Activated CD4-positive, CD25-positive, alpha-beta regulatory T cell treated with anti-CD3 and anti-CD28 coated beads, Interleukin-2, amount 50 U/mL, for 24 hours (primary cell): ENCODE results near the gene ALG1.
"Not testable (repeated sequence)": the region's sequence is repeated elsewhere in the genome, so short reads cannot be mapped to it uniquely, and the experiment has no call there.

Source experiments
- ATAC-seq, 2 donors: fragments of 150-1000 bp; cut with Tn5 transposase; one replicate each; pipeline ENCODE4 v1.10.0; 2021; ENCODE audit warnings: mild to moderate bottlenecking in 1 of 2, moderate library complexity in 1 of 2

The ALG1 gene

DNA sequence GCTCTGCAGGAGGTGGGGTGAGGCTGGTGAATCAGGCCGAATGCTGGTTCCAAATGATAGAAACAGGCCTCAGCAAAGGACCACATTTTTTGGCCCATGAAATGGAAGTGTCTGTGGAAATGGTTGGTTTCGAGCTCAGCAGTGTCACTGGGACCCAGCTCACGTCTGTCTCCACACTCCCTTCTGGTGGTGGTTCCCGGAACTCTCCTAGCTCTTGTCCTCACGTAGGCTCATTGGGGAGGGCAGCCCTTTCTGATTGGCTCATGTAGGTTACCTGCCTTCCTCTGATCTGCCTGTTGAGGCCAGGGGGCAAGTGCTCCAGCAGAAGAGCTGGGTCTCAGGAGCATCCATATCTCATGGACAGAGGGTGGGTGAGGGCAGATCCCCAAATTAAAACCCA lies 4.0 kb downstream of the ALG1 start:
- no peak for ATAC-seq

DNA sequence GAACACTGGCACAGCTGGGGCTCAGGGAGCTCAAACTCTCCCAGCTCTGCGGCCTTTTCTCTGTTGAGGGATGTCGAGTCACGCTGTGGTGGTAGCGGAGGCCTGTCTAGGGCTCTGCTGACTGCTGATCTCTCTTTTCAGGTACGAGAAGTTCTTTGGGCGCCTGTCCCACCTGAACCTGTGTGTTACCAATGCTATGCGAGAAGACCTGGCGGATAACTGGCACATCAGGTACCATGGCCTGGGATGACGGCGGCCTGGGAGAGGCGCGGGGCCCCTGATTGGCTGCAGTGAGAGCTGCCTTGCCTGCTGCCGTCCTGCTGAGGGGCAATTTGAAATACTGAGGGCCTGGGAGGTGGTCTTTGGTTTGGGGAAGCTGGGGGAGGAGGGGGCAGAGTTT lies 5.7 kb downstream of the ALG1 start:
- no peak for ATAC-seq

DNA sequence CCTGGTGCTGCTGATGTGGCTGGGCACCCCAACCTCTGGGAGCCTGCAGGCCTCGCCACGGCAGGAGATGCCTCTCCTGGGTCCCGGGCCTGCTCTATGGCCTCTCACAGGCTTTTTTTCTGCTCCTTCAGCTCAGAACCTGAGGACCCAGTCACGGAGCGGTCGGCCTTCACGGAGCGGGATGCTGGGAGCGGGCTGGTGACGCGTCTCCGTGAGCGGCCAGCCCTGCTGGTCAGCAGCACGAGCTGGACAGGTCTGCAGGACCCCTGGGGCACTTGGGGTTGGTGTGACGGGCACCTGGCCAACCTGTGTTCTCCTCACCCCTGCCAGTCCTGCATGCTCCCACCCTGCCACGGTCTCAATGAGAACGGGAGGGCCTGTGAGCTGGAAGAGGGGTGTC lies 7.0 kb downstream of the ALG1 start:
- no peak for ATAC-seq

DNA sequence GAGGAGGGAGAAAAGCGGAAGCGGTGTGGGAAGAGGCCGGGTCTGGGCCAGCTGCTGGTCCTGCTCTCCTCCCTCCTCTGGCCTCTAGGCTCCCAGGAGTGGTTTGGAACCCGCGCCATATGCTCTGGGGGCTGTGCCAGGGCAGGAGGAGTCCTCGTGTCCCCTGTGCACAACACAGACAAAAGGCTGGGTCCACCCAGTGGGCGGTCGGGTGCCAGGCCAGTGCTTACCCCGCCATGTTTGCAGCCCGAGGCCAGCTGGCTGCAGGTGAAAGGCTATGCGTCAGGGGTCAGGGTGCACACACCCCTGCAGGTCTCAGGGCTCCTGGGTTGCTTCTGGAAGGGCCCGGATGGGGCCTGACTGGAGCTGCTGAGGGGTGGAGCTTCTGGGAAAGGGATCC lies 8.8 kb downstream of the ALG1 start:
- not testable (repeated sequence) for ATAC-seq

DNA sequence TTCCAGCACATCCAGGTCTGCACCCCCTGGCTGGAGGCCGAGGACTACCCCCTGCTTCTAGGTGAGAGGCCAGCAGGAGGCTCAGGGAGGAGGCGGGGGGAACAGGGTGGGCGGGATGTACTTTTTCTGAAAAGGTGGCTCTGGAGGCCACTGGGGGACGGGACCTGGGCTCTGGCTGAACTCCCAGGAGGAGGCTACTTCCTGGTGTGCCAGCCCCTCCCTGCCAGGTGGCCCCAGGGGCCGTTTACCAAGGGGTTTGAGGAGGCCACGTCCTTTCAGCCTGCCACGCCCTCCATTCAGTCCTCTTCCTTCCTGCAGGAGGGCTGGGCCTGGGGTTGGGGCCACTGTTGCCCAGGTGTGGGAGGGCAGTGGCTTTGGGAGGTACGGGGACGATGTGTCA lies 9.4 kb downstream of the ALG1 start:
- not testable (repeated sequence) for ATAC-seq

DNA sequence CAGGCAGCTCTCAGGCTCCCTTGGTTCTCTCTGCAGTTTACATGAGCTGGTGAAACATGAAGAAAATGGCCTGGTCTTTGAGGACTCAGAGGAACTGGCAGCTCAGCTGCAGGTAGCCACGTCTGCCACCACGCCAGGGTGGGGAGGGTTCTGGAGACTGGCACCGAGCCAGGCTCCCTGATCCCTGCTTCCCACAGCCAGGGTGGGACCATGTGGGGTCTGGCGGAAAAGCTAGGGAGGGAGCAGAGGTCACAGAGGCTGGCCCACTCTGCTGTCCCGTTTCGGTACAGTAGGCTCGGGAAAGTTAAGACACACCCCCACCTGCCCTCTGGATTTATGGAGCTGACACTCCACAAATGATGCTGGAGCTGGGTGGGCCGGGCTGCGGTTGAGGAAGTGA lies 12.0 kb downstream of the ALG1 start:
- not testable (repeated sequence) for ATAC-seq

DNA sequence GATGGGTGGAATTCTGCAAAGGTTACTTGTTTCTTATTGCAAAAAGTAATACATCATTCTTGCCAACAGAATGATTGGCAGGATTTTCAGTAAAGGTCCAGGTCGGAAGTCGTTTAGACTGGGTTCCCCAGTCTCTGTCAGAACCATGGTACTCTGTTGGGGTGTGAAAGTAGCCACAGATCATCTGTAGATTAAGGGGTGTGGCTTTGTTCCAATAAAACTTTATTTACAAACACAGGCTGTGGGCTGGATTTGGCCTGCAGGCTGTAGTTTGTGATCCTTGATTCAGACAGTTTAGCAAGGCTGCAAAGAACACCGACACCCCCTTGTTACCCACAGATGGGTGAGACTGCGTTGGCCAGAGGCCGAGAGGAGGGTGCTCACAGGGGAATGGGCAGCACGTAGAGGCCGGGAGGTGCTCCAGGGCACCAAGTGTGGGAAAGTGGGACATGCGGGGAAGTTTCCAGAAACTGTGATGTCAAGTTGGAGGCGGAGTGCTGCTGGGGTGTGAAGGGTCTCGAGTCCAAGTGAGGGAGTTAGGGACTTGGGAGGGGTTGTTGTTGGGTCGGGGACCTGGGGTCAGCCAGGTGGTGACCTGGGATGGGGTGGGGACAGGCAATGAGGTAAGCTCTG lies 12.6 kb downstream of the ALG1 start:
- ATAC-seq: not testable (repeated sequence)

DNA sequence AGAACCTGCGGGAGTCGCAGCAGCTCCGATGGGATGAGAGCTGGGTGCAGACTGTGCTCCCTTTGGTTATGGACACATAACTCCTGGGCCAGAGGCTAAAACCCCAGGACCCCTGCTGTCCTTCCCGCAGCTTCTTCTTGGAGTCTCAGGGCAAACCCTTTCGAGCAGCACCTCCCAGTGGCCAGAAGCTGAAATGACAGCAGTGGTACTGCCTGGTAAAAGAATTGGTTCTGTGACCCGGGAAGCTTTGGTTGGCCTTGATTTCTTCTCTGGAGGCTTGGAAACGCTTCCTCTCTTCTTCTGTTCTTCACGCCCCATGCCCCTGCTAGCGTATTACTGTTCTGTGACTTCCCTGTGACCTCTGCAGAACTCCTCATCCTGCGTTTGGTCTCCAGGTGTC lies 13.2 kb downstream of the ALG1 start:
- not testable (repeated sequence) for ATAC-seq

DNA sequence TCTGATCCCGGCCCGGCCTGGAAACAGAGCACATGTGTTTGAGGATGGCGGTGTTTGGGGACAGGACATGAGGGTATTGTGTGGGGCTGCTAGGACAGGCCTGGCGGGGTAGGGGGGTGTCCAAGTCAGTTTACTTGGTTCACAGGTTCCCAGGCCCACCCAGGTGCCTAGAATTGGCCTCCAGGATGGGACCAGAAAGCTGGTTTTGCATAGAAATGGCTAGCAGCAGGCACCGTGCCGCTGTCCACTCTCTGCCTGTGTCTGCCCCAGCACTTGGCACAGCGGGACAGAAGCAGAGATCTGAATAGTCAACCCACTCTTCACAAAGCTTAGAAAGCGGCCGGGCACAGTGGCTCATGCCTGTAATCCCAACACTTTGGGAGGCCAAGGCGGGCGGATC lies 14.1 kb downstream of the ALG1 start:
- not testable (repeated sequence) for ATAC-seq

DNA sequence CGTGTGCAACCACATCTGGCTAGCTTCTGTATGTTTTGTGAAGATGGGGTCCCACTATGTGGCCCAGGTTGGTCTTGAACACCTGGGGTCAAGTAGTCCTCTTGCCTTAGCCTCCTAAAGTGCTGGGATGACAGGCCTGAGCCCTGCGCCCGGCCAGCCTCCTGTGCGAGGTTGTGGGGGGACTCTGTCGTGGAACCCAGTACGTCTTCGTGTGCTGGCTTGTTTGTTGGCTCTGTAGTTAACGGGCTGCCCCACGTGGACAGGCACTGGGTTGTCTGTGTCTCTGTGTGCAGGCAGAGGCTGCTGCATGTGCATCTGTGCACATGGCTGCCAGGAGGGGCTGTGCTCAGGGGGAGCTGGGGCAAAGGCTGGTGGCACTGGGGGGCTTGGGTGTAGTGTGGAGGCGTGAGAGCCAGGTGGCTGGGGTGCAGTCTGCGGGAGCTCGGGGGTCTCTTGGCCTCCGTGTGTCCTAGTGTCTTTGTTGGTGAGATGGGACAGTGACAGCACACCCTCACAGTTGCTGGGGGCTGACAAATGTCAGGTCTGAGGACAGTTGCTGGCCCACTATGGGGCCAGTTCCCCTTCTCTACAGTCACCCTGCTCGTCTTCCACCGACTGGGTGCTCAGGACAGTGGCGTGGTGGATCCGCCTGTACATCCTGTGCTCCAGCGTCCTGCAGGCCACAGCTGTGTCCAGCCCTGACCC lies 16.6 kb downstream of the ALG1 start:
- not testable (repeated sequence) for ATAC-seq

DNA sequence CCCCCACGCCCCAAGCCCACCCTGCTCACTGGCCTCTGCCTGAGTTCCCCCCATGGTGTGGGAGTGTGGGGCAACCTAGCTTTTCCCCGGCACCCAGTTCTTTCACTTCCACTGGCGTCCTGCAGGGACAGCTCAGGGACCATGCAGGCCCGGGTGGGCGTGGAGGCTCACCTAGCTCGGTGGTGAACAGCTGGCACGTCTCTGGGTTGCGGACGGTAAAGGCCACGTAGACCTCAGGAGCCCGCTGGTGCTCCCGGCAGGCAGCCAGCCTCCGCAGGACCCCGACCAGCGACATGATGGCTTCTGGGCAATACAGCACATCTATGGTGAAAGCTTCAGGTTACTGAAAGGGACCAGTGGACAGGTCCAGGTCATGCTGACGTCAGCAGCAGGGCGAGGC lies 17.3 kb downstream of the ALG1 start:
- ATAC-seq: not testable (repeated sequence)

DNA sequence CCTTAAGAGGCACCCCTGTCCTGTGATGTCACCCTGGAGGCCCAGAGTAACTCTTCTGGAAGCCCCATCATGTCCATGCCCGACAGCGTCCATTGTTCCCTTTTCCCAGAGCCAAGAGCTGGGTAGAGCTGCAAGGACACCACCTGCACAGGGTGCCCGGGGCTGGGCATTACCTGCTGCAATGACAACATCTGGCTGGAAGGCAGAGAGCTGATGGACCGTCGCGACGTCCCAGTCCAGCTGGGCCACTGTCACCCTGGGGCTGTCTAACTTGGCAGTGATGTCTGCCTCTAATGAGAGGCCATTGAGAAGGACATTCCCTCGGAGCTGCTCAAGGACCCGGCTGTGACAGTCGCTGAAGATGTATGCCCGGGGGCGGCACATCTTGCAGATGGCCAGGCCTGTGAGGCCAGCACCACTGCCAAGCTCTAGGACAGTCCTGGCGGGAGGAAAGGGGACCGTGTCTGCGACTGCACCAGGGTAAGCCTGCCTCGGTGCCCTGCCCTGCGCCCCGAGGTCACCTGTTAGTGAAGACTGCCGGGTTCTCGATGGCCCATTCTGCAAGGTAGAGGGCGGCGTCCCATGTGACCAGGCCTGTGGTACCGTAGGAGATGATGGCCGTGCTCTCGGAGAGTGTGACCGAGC lies 18.4 kb downstream of the ALG1 start:
- not testable (repeated sequence) for ATAC-seq

DNA sequence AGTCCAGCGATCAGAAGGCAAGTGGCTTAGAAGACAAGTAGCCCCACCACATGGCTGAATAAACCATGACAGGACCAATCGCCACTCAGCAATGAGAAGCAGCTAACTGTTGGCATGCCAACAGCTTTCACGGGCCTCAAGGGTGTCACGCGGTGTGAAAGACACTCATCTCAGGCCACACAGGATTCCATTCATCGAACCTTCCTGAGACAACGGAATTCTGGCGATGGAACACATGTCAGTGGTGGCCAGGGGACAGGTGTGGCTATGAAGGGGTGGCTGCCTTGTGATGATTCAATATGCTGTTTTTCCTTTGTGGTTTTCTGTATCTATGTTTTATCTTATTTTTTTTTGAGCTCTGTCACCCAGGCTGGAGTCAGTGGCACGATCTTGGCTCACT lies 18.9 kb downstream of the ALG1 start:
- ATAC-seq: not testable (repeated sequence)

DNA sequence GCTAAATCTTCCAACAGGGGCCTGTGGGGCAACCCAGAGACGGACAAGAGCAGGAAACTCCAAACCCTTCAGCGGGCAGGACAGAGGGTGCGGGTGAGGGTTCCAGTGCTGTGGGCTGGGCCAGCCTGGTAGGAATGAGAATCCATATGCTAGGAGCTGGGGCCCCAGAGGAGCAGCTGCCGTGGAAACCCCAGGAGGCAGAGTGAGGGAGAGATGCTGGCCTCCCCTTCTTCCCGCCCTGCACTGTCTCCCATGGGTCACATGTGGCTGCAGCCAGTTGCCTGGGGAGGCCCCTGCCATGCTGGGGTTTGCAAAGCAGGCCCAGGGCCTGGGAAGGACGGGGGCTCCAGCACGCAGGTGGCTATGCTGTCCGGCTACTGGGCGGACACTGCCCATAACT lies 21.4 kb downstream of the ALG1 start:
- ATAC-seq: not testable (repeated sequence)

DNA sequence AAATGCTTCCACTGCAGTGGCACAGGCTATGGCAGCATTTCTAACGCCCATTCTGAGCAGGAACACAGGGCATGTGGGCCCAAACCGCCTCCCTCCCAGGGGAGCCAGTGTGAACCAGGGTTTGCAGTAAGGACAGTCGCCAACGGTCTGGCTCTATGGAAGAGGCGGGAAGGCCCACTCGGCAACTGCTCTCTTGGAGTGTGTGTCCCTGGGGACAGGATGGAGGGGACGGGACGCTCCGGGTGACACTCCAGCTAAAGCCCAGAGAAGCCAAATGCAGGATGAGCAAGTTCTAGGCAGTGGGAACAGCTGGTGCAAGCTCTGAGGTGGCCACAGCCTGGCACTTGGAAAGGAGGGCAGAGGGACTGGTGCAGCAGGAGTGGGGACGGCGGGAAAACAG lies 22.1 kb downstream of the ALG1 start:
- ATAC-seq: not testable (repeated sequence)

DNA sequence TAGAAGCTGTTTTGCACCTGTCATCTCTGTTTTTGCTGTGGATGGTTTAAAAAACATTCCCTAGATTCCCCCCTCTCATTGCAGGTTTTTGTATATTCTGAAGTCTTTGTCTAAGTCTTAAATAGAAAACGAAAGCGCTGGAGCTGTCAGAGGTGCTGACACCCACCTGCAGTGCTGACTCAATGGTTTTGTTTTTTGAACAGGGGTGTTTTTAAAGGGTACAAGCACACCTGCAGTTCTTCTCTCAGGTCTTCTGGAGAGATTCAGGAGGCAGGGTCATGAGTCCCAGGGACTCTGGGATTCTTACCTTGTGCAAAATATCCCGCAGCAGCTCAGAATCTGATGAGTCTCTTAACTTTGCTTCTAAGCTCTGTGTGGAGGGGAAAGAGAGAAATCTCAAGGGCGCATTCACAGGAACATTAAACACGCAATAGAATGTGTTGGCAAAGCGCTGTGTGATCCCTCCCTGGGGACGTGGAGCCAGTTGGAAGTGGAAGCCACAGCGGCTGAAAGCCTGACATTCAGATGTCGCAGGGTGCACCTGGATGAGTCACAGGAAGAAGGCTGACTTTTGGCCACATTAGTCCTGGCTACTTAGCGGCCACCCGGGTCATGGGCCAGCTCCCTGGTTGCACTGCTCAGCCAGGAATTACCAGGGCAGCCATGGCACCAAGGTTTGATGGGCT lies 23.6 kb downstream of the ALG1 start:
- not testable (repeated sequence) for ATAC-seq

DNA sequence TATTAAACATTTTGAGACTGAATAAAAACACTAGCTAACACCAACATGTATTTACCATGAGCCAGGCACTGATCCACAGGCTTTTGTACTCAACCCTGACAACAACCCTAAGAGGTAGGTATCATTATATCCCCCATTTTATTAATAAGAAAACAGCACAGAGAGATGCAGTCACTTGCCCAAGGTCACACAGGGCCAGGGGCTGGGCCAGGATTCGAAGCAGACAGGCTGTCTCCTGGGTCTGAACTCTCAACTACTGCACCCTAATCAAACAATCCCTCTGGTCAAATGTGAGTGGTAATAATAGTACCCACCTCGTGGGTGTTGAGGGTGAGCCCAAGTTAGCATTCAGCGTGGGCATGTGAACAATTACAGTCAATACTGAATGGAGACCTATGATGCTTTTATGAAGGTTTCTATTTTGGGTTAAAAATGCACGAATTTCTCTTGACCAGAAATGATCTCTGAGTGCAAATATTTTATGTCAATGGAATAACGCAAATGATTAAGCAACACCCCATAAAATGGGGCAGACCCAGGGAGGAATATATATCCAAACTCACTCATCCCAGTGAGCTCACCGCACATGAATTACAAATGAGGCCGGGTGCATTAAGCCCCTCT lies 24.9 kb downstream of the ALG1 start:
- ATAC-seq: not testable (repeated sequence)

DNA sequence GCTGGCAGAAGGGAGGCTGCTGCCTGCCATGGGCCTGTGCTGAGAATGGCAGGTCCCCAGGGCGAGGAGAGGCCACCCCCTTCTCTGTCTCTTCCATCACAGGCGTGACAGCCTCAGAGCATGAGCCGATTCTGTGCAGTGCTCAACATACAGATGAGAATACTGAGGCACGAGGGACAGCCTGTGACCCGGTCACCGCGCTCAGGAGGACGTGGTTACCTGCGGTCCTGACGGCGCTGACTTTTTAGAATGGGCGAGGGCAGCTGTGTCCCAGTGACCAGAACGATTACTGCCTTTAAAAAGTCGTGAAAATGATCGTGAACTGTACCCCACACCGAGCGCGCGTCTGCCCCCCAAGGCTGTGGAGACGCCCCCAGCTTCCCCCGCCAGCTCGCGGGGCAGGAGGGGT lies 25.4 kb downstream of the ALG1 start:
- ATAC-seq: not testable (repeated sequence)

DNA sequence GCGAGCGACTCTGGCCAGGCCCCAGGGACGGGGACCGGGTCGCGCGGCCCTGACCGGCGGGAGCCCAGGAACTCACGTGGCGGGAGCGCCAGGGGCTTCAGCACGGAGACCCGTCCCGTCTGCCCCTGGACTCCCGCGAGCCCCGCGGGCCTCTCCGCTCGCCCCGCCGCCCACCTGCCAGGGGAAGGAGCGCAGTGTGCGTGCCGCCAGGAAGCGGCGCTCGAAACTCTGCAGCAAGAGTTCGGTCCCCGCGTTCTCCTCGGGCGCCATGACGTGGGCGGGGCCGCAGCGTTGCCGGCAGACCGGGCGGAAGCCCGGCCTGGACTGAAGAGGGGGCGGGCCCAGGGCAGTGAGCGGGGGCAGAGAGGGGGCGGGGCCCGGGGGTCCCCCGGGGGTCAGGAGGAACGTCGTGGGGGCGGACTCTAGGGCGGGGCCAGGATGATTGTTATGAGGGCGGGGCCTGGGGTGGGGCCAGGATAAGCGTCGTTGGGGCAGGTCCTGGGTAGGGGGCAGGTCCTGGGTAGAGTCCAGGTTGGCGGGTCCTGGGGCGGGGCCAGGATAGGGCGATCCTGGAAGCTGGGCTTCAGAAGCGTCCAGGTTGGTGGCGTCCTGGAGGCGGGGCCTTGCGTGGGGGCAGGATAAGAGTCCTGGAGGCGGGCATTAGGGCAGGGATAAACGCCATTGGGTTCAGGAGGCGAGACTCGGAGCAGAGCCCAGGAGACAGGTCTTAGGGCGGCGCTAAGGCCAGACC lies 26.0 kb downstream of the ALG1 start, which contains the start of gene EEF2KMT:
TSS of gene EEF2KMT (minus strand) at position 326 of the 751 bp plus-strand sequence. CDS start at position 270, 56 bp downstream.
- peak; percentile 96 to 97 for ATAC-seq

DNA sequence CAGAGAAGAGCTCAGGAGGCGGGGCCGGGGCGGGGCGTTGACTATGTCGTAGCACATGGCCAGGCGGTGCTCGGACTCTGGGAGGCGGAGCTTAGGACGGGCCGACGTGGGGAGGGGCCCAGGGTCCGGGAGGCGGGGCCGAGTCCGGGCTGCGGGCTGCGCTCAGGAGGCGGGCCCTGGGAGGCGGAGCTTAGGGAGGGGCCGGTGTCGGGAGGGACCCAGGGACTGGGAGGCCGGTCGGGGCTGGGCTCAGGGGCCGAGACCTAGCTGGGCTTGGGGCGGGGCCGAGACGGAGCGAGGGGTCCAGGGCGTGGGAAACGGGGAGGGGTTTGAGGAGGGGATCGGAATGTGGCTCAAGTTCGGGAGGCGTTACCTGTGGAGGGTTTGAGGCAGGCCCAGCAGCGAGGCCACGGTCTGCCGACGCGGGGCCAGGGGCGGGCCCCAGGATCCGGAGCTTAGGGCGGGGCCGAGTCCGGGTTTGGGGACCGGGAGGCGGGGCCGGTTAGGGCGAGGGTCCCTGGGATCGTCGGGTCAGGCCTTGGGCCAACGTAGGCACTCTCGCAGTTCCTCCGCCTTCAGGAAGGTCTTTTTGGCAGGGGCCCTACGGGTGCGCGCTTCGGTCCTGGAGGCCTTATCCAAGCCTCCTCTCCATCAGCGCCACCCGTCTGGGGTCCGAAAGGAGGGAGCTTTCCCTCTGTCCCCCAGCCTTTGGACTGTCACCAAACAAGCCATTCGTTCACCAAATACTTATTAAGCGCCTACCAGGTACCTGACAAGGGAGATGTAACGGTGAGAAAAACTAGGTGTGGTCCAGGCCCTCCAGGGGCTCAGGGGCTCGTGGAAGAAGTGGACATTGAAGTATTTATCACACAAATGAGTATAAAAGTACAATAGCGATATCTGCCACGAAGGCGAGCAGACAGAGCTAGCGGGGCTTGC lies 26.8 kb downstream of the ALG1 start:
- not testable (repeated sequence) for ATAC-seq

DNA sequence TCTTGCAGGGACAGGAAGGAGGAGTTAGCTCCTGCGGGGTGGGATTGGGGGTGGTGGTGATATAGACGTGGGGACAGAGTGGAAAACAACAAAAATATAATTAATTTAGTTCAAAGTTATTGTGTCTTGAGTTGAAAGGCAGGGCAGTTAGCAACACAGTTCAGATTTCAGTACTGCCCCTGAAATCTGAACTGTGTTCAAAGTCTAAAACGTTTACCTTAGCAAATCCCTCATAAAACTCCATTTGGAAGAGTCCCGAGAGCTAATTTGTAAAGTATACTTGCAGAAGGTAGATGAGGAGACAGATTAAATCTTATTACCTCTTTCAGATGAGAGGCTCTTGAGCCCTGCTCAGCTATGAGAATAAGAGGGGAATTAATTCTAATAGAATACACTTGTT lies 27.5 kb downstream of the ALG1 start:
- ATAC-seq: not testable (repeated sequence)
